GM12891 (cell line): ENCODE data around the gene DTHD1.

Experiments used
- PAX5 ChIP-seq: IDR thresholded peaks from 2 replicates; pipeline ENCODE4 v1.6.1; 2011; ENCODE audit warnings: low read length, moderate library complexity, mild to moderate bottlenecking; ENCODE audit not compliant: insufficient read depth, severe bottlenecking
- POLR2A ChIP-seq: IDR thresholded peaks from 2 replicates; pipeline ENCODE4 v1.6.1; 2011; ENCODE audit warnings: low read depth, low read length, control low read depth
- POLR2AphosphoS5 ChIP-seq: IDR thresholded peaks from 2 replicates; pipeline ENCODE4 v1.6.1; 2011; ENCODE audit warnings: low read depth, low read length, control low read depth
- POU2F2 ChIP-seq: IDR thresholded peaks from 2 replicates; pipeline ENCODE4 v1.6.1; 2011; ENCODE audit warnings: low read depth, mild to moderate bottlenecking, control low read depth, low read length, moderate library complexity
- SPI1 ChIP-seq: IDR thresholded peaks from 2 replicates; pipeline ENCODE4 v1.6.1; 2011; ENCODE audit warnings: low read depth, low read length, control low read depth
- TAF1 ChIP-seq: IDR thresholded peaks from 2 replicates; pipeline ENCODE4 v1.6.1; 2011; ENCODE audit warnings: low read depth, low read length, control low read depth

DNA sequence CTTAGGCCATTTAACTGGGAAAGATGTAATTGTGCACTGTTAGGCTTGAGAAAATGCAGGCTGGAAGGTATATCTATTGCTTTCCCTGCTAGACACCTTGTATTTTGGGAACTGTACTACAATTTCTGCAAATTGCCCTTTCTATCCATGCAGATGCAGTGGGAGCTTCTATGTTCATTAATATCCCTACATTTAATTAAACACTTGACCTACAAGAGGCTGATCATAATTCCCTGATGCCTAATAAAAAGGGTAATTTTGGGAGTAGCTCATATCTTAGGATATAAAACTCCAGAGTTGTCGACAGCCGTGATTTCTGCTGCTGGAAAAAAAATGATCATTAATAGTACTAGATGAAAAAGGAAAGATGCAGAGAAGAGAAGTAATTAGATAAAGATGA, 19.7 kb downstream of the DTHD1 start:
- TF ChIP-seq POLR2A (no peak), POLR2AphosphoS5 (no peak), TAF1 (no peak), PAX5 (no peak), SPI1 (no peak), POU2F2 (no peak)
